Measurements from ENCODE around the gene DDX46.
"Not testable (repeated sequence)": the region's sequence is repeated elsewhere in the genome, so short reads cannot be mapped to it uniquely, and the experiment has no call there.

Gene DDX46, protein sequence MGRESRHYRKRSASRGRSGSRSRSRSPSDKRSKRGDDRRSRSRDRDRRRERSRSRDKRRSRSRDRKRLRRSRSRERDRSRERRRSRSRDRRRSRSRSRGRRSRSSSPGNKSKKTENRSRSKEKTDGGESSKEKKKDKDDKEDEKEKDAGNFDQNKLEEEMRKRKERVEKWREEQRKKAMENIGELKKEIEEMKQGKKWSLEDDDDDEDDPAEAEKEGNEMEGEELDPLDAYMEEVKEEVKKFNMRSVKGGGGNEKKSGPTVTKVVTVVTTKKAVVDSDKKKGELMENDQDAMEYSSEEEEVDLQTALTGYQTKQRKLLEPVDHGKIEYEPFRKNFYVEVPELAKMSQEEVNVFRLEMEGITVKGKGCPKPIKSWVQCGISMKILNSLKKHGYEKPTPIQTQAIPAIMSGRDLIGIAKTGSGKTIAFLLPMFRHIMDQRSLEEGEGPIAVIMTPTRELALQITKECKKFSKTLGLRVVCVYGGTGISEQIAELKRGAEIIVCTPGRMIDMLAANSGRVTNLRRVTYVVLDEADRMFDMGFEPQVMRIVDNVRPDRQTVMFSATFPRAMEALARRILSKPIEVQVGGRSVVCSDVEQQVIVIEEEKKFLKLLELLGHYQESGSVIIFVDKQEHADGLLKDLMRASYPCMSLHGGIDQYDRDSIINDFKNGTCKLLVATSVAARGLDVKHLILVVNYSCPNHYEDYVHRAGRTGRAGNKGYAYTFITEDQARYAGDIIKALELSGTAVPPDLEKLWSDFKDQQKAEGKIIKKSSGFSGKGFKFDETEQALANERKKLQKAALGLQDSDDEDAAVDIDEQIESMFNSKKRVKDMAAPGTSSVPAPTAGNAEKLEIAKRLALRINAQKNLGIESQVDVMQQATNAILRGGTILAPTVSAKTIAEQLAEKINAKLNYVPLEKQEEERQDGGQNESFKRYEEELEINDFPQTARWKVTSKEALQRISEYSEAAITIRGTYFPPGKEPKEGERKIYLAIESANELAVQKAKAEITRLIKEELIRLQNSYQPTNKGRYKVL

DNA sequence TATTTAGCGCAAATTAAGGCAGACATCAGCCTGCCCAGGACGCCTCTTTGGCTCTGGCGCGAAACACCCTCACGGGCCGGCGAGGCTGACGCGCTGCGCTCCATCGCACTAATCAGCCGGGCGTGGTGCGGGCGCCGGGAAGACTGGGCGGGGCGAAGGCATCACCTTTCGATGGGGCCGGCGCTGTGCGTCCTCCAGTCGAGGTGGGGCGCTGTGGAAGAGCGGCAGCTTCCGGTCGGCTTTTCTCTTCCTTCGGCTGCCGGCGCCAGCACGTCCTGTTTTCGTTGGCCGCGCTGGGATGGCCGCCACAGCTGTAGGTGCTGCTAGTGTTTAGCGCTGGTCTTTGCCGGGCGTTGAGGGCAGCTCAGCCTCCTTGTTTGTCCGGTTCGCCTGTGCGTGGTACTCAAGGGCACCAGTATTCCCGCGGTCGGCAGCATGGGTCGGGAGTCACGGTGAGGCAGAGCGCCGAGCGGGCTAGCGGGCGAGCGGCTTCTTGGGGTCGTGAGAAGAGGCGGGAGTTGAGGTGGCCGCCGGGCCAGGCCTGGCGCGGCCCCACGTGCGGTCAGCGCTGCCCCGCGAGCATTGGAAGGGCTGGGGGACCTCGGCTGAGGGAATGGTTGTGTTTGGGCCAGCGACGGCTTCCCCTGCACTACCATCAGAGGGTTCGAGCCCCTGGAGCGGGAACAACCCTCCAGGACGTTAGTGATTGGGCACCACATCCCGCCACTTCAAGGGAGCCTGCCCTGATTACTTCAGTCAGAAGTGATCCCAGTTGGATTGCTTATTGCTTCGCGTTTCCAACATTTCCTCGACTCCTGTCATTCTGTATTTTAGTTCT, at the start of gene DDX46:
Gene DDX46, plus strand, starts transcription at position 276 of the 838 bp plus-strand sequence. Its CDS starts 160 bp downstream, at position 436.
- DNase-seq: peak; percentile 83

DNA sequence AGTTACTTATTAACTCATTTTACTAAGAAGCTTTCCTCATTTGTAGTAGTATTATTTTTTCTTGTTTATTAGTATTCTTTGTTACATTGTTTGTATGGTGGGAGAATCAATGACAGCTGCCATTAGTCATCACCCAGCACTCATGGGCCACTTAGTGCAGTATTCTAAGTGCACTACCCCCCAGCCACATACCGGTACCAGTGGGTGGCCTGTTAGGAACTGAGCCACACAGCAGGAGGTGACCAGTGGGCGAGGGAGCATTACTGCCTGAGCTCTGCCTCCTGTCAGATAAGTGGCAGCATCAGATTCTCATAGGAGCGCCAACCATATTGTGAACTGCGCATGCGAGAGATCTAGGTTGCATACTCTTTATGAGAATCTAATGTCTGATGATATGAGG, 44.5 kb upstream of the DDX46 start:
- no peak for DNase-seq

DNA sequence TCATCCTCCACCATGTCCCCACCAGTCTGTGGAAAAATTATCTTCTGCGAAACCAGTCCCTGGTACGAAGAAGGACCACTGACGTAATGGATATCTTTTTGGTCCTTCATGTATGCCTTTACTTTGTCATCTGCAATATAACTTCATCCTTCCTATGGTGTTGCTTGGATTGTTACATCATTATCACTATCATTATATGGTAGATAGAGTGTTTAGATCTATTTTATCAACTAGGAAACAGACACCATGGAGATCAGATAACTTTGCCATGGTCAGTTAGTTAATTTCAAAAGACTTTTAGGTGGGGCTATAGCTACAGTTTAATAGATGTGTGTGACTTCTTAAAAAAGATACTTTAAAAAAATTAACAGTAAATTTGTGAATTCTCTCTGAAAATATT, 44.0 kb upstream of the DDX46 start:
- DNase-seq: no peak

DNA sequence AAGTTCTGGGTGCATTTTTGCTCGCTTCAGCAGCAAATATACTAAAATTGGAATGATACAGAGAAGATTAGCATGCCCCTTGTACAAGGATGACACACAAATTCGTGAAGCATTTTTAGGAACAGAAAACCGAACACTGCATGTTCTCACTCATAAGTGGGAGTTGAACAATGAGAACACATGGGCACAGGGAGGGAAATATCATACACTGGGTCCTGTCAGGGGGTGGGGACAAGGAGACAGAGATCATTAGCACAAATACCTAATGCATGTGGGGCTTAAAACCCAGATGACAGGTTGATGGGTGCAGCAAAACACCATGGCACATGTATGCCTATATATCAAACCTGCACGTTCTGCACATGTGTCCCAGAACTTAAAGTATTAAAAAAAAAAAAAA, 43.1 kb upstream of the DDX46 start:
- not testable (repeated sequence) for DNase-seq

DNA sequence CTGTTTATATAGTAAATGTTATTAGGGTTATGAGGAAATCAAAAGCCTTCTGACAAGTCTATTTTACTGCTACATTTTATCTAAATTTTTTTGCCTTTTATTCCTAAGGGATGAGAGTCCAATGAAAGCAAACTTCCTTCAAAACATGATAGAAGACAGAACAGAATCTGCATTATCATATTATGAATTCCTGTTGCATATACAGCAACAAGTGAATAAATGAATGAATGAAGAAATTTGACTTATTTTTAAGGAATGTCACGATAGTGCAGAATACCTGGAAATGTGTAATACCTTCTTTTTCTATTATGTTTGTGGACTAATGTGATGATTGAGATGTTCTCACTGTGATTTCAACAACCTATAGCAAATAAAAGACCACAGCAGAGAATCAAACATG, 33.7 kb upstream of the DDX46 start:
- DNase-seq: no peak

DNA sequence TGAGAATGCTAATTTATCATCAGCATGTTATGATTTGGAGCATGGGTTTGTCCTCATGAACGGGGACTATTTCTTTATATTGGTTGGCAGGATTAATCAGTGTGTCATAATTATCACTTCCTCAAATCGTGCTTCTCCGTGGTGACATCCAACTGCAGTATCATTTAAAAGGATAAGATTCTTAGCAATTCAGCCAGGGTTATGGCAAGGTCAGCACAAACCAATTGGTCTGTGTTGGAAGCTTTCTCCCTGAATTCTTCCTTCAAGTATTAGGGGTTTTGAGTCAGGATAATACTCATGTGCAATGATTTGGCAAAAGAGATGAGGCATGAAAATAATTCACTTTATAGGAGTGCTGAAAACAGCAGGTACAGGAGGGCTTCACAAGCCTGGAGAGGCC, 25.8 kb upstream of the DDX46 start:
- no peak for DNase-seq

DNA sequence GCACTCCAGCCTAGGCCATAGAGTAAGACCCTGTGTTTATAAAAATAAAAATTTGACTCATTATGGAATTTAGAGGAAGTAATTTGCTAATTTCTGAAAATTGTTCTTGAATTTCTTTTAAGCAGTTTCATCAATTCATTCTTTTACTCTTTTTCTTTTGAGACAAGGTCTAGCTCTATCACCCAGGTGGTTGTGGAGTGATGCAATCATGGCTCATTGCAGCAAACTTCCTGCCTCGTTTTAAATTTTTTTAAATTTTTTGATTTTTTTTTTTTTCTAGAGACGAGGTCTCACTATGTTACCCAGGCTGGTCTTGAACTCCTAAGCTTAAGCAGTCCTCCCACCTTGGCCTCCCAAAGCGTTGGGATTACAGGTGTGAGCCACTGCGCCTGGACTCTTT, 23.3 kb upstream of the DDX46 start:
- DNase-seq: no peak

DNA sequence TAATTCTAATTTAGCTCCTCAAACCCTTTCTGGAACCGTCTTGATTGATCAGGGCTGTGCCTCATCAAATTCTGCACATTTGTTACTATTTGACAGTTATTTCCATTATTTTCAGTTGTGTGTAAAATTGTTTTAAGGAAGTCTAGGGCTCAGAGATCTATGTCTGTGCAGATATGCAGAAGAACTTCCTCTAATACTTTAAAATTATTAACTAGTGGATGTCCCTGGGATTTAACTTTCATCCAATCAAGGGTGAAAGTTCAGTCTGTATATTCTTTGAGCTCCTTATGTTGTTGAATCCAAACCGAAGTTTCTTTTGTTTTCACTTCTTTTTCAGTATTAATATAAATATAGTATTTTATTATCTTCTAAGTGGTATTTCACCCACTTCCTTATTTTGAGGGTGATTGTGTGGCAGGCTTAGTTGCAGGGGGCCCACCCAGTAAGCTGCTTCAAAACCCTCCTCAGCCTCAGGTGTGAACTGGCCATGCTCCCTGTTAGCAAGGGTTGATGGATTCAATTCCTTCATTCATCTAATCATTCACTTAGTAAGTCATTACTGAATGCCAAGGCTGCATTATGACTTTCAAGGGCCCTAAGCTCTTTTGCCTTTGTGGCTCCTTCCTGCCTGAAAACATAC, 22.3 kb upstream of the DDX46 start:
- DNase-seq: no peak

DNA sequence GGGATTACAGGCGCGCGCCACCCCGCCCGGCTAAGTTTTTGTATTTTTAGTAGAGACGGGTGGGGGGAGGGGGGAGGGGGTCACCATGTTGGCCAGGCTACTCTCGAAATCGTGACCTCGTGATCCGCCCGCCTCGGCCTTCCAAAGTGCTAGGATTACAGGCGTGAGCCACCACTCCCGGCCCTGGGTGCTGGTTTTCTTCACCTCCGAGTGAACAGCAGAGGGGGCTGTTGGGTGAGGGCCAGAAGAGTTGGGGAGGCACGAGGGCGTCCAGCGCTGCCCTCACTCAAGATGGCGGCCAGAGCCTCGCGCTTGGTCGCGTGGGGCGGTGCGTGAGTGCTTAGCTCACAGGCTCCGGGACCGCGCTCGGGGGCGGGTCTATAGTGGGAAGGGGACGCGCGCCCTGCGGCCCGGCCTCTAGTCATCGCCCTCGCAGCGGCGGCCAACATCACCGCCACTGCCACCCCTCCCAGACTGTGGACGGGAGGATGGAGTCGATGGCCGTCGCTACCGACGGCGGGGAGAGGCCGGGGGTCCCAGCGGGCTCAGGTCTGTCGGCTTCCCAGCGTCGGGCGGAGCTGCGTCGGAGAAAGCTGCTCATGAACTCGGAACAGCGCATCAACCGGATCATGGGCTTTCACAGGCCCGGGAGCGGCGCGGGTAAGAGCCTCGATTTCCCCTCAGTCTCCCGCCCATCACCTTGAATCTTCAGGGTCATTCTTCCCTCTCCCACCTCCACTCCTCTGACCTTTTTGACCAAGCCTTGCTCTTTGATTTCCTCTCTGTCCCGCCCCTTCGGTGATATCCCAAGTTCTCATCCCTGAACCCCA, 20.2 kb upstream of the DDX46 start, which contains the start of gene CAMLG:
Gene CAMLG, plus strand, starts transcription at position 416 of the 830 bp plus-strand sequence. Its CDS starts 73 bp downstream, at position 489.
- DNase-seq: peak; percentile 88

DNA sequence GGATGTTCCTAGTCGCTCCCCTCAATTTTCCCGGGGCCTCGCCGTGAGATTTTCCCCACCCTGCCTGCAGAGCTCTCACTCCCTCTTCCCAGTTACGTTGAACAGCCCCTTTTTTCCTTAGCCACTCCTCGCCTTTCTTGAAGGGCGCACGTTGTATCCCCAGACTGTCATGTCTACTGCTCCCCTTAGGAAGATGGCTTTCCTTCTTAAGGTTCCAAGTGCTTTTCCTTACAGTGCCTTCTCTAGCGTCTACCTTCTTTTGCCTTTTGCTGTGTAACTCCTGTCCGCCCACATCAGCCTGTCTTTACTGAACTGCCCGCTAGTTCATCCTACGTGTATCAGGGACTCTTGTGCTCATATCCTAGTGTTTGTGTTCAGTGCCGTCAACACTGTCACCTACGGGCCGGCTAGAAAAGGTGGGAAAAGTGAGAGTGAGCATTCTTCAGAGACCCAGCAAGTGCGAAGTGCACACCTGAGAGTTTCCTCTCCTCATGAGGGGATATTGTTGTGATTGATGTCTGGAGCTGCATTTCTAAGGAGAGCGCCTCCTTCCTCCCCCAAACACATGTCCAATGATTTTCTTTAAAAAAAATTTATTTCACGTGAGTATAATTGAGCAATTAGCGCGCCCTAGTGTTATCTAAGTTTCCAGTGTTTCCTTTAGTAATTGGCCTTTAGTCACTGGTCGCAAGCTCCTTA, 19.5 kb upstream of the DDX46 start:
- DNase-seq: no peak

DNA sequence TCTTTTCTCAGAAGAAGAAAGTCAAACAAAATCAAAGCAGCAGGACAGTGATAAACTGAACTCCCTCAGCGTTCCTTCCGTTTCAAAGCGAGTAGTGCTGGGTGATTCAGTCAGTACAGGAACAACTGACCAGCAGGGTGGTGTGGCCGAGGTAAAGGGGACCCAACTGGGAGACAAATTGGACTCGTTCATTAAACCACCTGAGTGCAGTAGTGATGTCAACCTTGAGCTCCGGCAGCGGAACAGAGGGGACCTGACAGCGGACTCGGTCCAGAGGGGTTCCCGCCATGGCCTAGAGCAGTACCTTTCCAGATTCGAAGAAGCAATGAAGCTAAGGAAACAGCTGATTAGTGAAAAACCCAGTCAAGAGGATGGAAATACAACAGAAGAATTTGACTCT, 17.5 kb upstream of the DDX46 start:
- no peak for DNase-seq

DNA sequence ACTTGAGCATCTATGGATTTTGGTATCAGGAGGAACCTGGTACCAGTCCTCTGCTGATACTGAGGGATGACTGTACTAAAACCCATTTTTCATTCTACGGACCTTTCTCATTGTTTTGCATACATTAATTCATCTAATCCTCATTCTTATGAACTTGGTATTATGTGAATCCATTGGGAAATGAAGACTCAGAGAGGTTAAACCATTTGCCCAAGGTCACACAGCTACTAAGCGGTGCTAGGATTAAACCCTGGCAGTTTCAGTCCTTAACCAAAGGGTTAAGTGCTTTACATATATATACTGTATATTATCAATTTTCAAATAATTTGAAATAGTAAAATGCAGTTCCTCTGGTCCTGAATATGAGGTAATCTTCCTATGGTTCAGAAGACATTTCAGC, 16.4 kb upstream of the DDX46 start:
- no peak for DNase-seq

DNA sequence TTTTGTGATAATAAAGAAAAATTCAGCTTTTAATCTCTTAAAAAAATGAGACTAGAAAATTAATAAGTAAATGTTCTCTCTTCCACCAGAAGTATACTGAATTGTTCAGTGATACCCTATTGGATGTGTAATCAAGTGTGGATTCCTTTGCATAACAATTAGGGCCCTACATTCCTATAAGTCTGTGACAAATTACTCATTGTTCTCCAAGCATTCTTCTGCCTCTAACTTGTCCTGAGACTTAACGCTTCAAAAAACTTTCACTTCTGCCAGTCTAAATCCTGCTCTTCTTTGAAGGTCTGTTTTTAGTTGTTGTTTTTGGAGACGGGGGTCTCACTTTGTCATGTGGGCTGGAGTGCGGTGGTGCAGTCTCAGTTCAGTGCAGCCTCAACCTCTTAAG, 9.2 kb upstream of the DDX46 start:
- DNase-seq: no peak

DNA sequence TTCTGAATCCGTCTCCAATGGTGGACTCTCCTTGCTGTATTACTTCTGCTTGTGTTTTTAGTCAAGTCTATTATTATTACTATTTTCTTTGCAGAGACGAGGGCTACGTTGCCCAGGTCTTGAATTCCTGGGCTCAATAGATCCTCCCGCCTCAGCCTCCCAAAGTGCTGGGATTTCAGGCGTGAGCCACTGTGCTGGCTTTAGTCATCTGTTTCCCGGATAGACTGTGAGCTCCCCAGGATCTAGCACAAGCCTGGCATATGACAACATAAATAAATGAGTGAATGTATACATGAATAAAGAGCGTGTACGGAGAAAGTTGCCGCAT, 439 bp upstream of the DDX46 start:
- DNase-seq: no peak

DNA sequence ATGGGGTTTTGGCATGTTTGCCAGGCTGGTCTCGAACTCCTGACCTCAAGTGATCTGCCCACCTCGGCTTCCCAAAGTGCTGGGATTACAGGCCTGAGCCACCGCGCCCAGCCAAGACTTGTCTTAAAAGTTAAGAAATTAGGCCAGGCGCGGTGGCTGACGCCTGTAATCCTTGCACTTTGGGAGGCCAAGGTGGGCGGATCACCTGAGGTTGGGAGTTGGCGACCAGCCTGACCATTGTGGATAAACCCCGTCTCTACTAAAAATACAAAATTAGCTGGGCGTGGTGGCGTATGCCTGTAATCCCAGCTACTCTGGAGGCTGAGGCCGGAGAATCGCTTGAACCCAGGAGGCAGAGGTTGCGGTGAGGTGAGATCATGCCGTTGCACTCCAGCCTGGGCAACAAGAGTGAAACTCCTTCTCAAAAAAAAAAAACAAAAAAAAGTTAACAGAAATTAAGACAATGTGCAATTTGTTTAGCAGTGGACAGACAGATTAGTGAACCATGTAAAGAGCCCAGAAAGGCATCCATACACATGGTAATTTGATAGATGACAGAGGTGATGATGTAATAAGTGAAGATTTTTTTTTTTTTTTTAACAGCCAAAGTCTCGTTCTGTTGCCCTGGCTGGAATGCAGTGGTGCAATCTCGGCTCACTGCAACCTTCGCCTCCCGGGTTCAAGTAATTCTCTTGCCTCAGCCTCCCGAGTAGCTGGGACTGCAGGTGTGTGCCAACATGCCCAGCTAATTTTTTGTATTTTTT, 9.1 kb downstream of the DDX46 start:
- DNase-seq: not testable (repeated sequence)

DNA sequence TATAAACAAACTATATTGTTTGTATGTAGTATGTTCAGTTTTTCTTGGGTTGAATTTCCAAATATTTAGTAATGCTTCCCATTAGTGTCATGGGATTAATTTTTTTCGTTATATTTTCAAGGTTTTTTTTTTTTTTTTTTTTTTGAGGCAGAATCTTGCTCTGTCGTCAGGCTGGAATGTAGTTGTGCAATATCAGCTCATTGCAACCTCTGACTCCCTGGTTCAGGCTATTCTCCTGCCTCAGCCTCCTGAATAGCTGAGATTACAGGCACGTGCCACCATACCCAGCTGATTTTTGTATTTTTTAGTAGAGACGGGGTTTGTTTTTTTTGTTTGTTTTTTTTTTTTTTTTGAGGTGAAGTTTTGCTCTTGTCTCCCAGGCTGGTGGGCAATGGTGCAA, 10.6 kb downstream of the DDX46 start:
- DNase-seq: no peak

DNA sequence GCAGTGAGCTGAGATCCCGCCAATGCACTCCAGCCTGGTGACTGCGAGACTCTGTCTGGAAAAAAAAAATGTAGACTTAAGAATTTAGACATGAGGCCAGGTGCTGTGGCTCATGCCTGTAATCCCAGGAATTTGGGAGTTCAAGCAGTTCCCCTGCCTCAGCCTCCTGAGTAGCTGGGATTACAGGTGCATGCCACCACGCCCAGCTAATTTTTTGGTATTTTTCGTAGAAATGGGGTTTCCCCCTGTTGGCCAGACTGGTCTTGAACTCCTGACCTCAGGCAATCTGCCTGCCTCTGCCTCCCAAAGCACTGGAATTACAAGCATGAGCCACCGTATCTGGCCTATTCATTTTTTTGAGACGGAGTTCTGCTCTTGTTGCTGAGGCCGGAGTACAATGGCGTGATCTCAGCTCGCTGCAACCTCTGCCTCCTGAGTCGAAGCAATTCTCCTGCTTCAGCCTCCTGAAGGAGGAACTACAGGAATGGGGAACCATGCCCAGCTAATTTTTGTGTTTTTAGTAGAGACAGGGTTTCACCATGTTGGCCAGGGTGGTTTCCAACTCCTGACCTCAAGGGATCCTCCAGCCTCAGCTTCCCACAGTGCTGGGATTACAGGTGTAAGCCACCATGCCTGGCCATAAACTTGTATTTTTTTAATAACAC, 14.0 kb downstream of the DDX46 start:
- DNase-seq: no peak

DNA sequence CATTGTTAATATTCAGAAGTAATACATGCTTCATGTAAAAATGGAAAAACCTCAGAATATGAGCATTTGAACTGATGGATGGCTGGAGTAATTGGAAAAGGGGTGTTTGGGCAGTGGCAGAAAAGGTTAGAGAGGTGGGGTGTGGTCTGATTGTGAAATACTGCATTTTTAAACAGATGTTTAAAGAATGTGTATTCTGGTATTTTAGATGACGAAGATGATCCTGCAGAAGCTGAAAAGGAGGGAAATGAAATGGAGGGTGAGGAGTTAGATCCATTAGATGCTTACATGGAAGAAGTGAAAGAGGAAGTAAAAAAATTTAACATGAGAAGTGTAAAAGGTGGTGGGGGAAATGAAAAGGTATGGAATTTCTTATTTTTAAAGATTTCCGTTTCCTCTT, 18.8 kb downstream of the DDX46 start:
- no peak for DNase-seq

DNA sequence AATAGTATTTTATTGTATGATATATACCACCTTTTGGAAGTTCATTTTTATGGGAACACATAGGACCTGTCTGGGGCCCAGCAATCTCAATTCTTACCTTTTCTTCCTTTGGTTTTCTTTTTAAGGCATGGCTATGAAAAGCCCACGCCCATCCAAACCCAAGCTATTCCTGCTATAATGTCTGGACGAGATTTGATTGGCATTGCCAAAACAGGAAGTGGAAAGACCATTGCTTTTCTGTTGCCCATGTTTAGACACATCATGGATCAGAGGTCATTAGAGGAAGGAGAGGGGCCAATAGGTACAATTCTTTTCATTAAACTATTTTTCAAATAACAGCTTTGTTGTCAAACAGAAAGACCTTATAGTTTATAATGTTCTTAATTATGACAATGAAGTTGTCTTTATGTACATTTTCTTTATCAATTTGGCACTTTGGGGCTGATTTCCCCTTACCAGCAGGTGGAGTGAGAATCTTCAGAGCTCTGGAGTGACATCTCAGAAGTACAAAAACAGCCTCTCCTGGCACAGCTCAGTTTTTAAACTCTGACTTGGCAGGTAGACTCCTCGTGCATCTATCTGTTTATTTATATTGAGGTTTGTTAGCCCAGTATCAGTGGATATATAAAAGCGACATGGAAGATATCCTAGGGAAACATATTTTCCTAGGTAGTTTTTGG, 25.8 kb downstream of the DDX46 start:
- DNase-seq: no peak

All from NCI-H2171 (cell line).